Muscle of leg (tissue), 11 donors: ENCODE results near the gene SRGAP3. TPM values are rescaled to one million over a fixed set of nuclear protein-coding genes. Genes with fewer than 3 reads are reported as not detected.
A peak's percentile ranks its signal among the peaks of the same experiment; 100 is the strongest.

Experiments
- DNase-seq: peaks from one replicate; pipeline ENCODE4 v3.0.0; 2013
- H3K27ac ChIP-seq: one replicate; pipeline ENCODE4 v1.5.1; 2013; ENCODE audit warnings: mild to moderate bottlenecking, low read length, control low read depth
- H3K27me3 ChIP-seq: one replicate; pipeline ENCODE4 v1.6.1; 2013; ENCODE audit warnings: low read length; ENCODE audit not compliant: control insufficient read depth, insufficient read depth
- H3K36me3 ChIP-seq: one replicate; pipeline ENCODE4 v1.6.1; 2013; ENCODE audit warnings: low read length; ENCODE audit not compliant: control insufficient read depth, insufficient read depth
- H3K4me1 ChIP-seq: one replicate; pipeline ENCODE4 v1.6.1; 2013; ENCODE audit warnings: low read length; ENCODE audit not compliant: control insufficient read depth, insufficient read depth
- H3K4me3 ChIP-seq: one replicate; pipeline ENCODE4 v1.5.1; 2013; ENCODE audit warnings: low read length, control low read depth
- H3K9me3 ChIP-seq: replicated peaks from 2 replicates; pipeline ENCODE4 v1.6.1; 2013; ENCODE audit warnings: low read depth, low read length; ENCODE audit not compliant: control insufficient read depth
- WGBS: methylation state at CpG from one replicate; pipeline ENCODE4 v1.1.5; 2013; ENCODE audit warnings: missing lambda C conversion rate; ENCODE audit not compliant: insufficient coverage; 5-methylcytosine and 5-hydroxymethylcytosine counted together
- polyA plus RNA-seq, 8 donors: library from polyadenylated mRNA; unstranded; fragments of 120-200 nt; gene quantifications; one replicate each; pipeline versions ENCODE4 v1.2.1 to v1.2.3, GENCODE V29; 2013; ENCODE audit warnings: inconsistent platforms in 1 of 8, low replicate concordance in 1 of 8; ENCODE audit not compliant: insufficient read length in 8 of 8, insufficient read depth in 1 of 8
- total RNA-seq: library from RNA; stranded (reverse); fragments of 120-200 nt; gene quantifications from one replicate; pipeline ENCODE4 v1.2.4, GENCODE V29; 2013

SRGAP3 gene
- total and polyA plus RNA-seq, 9 donors: 16.2 to 25.7 (median 20.2) TPM

DNA sequence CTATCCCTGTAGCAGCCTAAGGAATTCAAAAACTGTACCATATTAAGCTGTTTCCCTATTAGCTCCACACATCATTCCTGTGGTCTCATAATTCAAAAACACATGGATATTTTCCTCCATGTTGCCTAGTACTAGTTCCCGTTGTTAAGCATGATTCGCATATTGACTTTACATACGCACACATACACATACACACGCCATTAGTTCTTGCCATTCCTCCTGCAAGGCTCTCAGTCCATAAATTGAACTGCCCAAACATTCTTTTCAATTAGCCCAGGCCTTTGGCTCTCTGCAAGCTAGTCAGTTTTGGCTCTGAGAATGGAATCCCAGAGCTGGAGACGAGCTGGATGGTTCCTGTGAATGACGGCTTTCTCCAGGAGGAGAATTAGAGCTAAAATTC lies 229.0 kb downstream of the SRGAP3 start:
- peaks cover 39% of the 10 kb centered on the region for H3K4me1 ChIP-seq
- whole genome bisulfite sequencing: 72% methylated on average over 6 of the region's 6 CpGs

DNA sequence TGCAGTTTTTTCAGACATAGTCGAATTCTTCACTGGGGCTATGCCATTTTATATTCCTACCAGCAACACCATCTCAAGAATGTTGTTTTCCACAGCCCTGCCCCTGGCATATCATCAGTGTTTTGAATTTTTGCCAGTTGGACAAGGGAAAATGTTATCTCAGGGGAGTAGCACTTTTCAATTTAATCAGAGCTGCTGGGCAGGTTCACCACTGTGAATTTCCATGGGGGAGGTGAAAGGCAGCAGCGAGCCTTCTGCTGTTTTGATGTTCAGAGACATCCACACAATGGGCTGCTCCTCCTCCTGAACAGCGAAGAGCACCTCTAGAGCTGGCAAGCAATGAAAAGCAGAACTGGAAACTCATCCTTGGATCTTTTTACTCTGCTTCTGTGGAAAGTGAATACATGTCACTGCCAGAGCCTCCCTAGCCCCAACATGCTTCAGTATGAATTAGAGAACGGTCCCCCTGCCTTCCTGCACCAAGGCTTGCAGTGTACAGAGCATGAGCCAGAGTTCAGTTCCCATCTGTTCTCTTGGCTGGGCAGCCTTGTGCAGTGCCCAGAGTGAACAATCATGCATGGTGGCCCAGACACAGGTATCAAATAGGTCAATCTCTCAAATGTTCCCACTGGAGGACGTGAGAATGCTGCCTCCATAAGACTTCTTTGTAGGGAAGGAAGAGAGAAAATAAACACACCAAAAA lies 230.0 kb downstream of the SRGAP3 start:
- Histone ChIP-seq H3K4me3 (no peak overlapping the region), H3K36me3 (peaks cover 31% of the 10 kb centered on the region), H3K27ac (no peak overlapping the region), H3K9me3 (no peaks in the 10 kb centered on the region), H3K27me3 (no peaks in the 10 kb centered on the region), H3K4me1 (peaks cover 31% of the 10 kb centered on the region)
- WGBS: 75% methylated on average over 2 of the region's 5 CpGs
- no peak for DNase-seq

More for the DNA sequence above, 229.0 kb downstream of the SRGAP3 start:
- no peaks in the 10 kb centered on the region for H3K9me3 ChIP-seq
- H3K4me3 ChIP-seq: no peak overlapping the region
- peak; percentile 60 for DNase-seq
- H3K27me3 ChIP-seq: no peaks in the 10 kb centered on the region
- no peak overlapping the region for H3K27ac ChIP-seq
- peaks cover 26% of the 10 kb centered on the region for H3K36me3 ChIP-seq

DNA sequence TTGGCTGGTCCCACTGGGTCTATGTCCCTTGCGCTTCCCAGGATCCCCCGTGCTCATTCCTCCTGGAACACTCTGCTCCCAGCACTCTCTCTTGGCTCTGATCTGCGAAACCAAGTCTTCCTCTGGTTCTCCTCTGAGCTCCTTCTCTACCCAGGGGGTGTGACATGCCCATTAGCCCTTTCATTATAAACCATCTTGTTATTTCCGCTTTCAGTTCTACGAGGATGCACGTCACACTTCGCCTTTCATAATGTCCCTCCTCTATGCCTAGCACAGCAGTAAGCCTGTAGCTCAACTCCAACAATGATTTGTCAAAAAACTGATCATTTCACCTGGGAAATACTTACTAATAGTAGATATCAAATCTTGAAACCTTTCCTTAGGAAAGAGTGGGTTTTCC lies 234.2 kb downstream of the SRGAP3 start:
- peaks cover 7% of the 10 kb centered on the region for H3K4me1 ChIP-seq
- 89% methylated on average over 3 of the region's 7 CpGs for WGBS
- no peak overlapping the region for H3K27ac ChIP-seq
- H3K27me3 ChIP-seq: no peaks in the 10 kb centered on the region
- no peak overlapping the region for H3K4me3 ChIP-seq
- H3K36me3 ChIP-seq: peaks cover 43% of the 10 kb centered on the region
- no peak for DNase-seq
- H3K9me3 ChIP-seq: no peaks in the 10 kb centered on the region

DNA sequence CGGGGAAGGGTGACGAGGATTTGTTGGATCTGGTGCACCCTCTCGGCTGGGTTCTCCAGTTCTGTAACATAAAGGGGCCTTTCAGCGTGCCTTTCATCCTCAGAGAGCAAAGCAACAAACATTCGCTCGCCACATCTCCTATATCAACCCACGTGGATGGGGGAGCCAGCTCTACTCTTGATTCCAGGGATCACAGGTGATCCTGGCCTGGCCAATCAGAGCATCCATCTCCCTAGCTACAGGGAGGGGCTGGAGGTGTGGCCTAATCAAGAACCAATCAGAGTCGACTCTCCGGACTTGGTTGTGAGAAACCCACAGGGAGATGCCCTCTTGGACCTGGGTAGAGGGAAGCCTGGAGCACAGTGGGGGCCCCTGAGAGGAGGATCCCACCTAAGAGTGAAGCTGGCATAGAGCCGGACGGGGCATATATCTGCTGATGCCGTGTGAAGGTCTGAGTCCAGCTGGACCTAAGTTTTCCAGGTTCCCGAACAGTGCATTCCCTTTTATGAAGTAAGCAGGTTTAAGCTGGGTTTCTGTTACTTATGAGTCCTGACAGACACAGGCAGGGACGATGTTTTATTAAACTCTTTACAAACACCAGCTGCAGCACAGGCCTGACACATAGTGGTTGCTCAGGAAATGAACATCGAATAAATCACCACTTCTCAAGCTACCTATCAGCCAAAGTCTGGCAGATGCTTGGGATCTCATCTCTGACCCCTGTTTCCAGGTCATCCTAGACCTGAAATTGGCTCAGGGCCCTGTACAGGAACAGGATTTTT lies 235.5 kb downstream of the SRGAP3 start:
- Histone ChIP-seq H3K27me3 (no peaks in the 10 kb centered on the region), H3K27ac (no peak overlapping the region), H3K4me3 (no peak overlapping the region), H3K9me3 (no peaks in the 10 kb centered on the region), H3K36me3 (peaks cover 56% of the 10 kb centered on the region), H3K4me1 (peaks cover under 1% of the 10 kb centered on the region)
- DNase-seq: no peak
- WGBS: 82% methylated on average over 7 of the region's 15 CpGs

DNA sequence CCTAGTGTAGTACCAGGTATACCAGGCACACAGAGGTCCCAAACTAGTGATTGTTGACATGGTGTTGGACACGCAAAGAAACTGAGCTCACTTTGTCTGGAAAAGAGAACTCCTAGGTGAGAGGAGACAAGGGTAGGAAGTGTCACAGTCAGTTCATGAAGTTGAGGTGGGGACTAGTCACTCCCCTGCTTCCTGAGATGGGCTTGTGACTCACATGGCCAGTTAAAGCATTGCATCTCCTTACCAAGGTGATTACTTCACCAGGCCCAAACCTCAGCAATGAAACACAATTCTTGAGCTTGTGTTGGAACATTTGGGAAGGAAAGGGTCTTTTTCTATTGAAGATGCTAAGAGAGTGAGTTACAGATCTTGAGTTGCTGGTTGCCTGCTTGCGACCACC lies 236.9 kb downstream of the SRGAP3 start:
- Histone ChIP-seq H3K4me1 (no peaks in the 10 kb centered on the region), H3K9me3 (no peaks in the 10 kb centered on the region), H3K27me3 (no peaks in the 10 kb centered on the region), H3K36me3 (peaks cover 68% of the 10 kb centered on the region), H3K4me3 (no peak overlapping the region), H3K27ac (no peak overlapping the region)
- DNase-seq: no peak
- 83% methylated on average over 2 of the region's 2 CpGs for WGBS

DNA sequence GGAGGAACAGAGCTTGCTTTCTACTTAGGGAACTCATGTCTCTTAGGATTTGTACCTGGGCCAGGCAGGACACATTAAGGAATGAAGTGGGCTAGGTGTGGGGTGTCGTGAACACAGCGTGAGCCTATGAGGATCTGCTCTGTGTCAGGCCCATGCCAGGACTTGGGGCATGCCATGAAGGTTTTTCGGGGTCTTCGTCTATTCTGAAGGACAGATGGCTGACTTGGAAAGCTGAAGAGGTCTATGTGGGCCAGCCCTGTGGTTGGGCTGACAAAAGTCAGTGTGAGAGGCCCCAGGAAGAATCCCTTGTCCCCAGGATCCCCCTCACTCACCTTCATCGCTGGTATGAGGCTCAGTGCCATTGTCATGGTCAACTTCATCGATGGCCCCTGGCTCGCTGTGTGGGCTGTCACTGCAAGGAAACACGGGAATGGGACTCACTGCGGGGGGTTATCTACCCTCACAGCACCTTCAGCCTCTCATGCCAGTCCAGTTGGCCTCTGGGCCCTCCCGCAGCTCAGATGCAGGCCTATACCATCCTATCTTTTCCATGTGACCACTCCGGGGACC lies 239.4 kb downstream of the SRGAP3 start:
- no peak overlapping the region for H3K4me3 ChIP-seq
- H3K4me1 ChIP-seq: no peaks in the 10 kb centered on the region
- WGBS: 87% methylated on average over 8 of the region's 11 CpGs
- H3K27ac ChIP-seq: no peak overlapping the region
- no peaks in the 10 kb centered on the region for H3K27me3 ChIP-seq
- no peak for DNase-seq
- no peaks in the 10 kb centered on the region for H3K9me3 ChIP-seq
- peaks cover 65% of the 10 kb centered on the region for H3K36me3 ChIP-seq

DNA sequence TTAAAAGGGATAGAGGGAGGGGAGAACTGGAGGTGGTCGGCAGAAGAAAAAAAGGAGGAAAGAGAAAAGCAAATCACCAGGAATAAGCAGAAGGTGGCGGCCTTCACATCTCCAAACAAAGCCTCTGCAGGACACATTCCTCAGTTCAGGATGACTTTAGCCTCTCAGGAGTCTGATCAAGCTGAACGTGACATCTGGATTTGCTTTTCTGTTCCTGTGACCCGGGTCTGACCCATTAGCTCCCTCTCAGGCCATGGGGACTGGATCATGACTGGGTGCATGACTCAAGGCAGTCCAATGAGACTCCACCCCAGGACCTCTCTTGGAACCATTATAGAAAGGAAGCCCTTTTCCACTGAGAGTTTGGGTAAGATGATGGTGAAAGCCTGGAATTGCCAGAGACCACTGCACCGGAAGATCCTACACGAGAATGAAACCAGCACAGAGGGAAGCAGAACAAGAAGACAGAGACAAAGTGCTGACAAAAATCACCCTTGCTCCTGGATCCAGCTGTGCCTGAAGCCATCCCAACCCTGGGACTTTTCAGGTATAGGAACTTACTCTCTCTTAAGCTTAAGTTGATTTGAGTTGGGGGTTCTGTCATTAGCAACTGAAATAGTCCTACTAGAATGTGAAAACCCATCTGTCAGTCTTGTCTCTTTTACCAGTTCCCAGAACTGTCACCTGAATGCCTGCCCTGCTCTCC lies 240.7 kb downstream of the SRGAP3 start:
- H3K4me1 ChIP-seq: no peaks in the 10 kb centered on the region
- H3K27ac ChIP-seq: no peak overlapping the region
- H3K36me3 ChIP-seq: peaks cover 54% of the 10 kb centered on the region
- WGBS: 73% methylated on average over 4 of the region's 6 CpGs
- no peaks in the 10 kb centered on the region for H3K27me3 ChIP-seq
- H3K4me3 ChIP-seq: no peak overlapping the region
- no peaks in the 10 kb centered on the region for H3K9me3 ChIP-seq
- no peak for DNase-seq

DNA sequence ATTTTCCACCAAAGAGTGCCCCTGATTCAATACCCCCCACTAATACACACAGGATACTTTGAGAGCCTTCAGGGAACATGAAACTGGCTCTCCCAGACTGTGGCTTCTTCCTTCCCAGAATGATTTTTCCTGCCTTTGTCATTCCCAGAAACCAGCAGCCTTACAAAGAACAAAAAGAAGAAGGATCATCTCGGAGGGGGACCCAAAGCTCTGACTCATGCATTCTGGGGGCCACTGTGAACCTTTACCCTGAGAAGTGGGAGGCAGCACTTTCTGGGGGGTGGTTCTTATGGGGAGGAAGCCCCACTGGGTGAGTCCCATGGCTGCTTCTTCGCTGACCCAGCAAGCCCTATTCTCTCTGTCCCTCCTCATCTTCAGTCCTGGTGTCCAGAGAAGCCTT lies 241.5 kb downstream of the SRGAP3 start:
- no CpG with 5 or more reads among the region's 2 CpGs for WGBS
- no peaks in the 10 kb centered on the region for H3K27me3 ChIP-seq
- no peak overlapping the region for H3K4me3 ChIP-seq
- DNase-seq: no peak
- no peaks in the 10 kb centered on the region for H3K9me3 ChIP-seq
- no peak overlapping the region for H3K27ac ChIP-seq
- H3K36me3 ChIP-seq: peaks cover 47% of the 10 kb centered on the region
- no peaks in the 10 kb centered on the region for H3K4me1 ChIP-seq

DNA sequence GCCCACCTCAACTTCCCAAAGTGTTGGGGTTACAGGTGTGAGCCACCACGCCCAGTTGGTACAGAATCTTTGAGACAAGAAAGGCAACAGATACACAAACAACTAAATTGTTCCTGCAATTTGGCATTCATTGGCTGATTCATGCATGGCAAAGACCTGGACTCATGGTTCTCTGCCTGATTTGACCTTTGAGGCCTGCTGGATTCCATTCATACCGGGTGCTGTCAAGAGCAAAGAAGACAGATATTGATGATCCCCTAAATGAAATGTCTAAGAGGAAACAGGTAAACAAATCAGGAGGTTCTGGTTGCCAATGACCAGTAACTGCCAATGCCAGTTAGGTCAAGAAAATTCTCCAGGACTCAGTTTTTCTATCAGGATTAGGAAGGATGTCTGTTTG lies 242.2 kb downstream of the SRGAP3 start:
- H3K9me3 ChIP-seq: no peaks in the 10 kb centered on the region
- no peak overlapping the region for H3K4me3 ChIP-seq
- 90% methylated on average over 1 of the region's 2 CpGs for WGBS
- H3K36me3 ChIP-seq: peaks cover 41% of the 10 kb centered on the region
- H3K27ac ChIP-seq: no peak overlapping the region
- no peaks in the 10 kb centered on the region for H3K27me3 ChIP-seq
- no peak for DNase-seq
- no peaks in the 10 kb centered on the region for H3K4me1 ChIP-seq

DNA sequence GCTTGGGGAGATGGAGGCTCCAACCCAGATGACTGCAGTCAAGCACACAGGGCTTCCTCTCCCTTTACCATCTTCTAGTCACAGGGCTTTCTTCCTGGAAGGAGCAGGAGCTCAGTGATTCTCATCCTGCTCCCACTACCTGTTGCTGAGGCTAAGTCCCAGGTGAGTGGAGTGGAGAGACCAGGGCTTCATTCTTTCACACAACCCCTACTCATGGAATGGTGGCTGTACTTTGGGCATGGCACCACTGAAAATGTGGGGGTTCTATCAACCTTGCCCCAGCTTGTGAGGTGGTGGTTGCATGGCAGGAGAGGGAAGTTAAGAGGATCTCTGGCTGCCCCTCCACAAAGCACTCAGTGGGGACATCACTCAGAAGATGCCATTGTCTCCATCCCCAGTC lies 249.4 kb downstream of the SRGAP3 start:
- H3K36me3 ChIP-seq: peaks cover 4% of the 10 kb centered on the region
- H3K27me3 ChIP-seq: no peaks in the 10 kb centered on the region
- no peak overlapping the region for H3K4me3 ChIP-seq
- no peak overlapping the region for H3K27ac ChIP-seq
- H3K4me1 ChIP-seq: peaks cover 14% of the 10 kb centered on the region
- no peak for DNase-seq
- H3K9me3 ChIP-seq: no peaks in the 10 kb centered on the region
